Heart left ventricle (tissue), 13 donors: ENCODE measurements around the gene ZBTB25.

Experiments
- POLR2A ChIP-seq, 2 donors: fragments of 450-650 bp; IDR thresholded peaks; one replicate each; pipeline ENCODE4 v1.6.1; 2017; ENCODE audit warnings: antibody characterized with exemption in 2 of 2, mild to moderate bottlenecking in 2 of 2, moderate library complexity in 2 of 2
- TF ChIP-seq, protein P1 (sequence below), 12 donors: fragments of 200-600 bp; sonication (generic) in 4 of 12; IDR thresholded peaks; one replicate each; pipeline versions ENCODE4 v1.5.0 to v1.8.0; 2018 to 2022; ENCODE audit warnings: antibody characterized with exemption in 12 of 12, mild to moderate bottlenecking in 5 of 12
- donor health status: ischemic (EF 13 %, LVEDD 7.1; RV severe dilation, severe dysfunction).
- donor health status: DM: no; HTN: yes; CAD: no.
- donor health status: DM: no; HTN: no; CAD: no.
- donor health status: ischemic (EF 25% LVEDD 6.9; RV normal size, moderate dysfunction).
- donor health status: ischemic (EF 25% LVEDD 5.7; RV mildly dilated, moderate dysfunction).
- donor health status: ischemic (EF 35%, LVEDD 5.7; RV mildly dilated, moderate dysfunction).
- donor health status: nonischemic (EF 11% LVEDD 7.7; RV severe dilation, severe dysfunction).
- donor health status: DM: yes; HTN: yes; CAD: no.
- donor health status: PGD.
- donor health status: ischemic (EF 29% LVEDD 5.4; RV normal size, mild dysfunction).
- donor health status: nonischemic (EF 23%, LVEDD 6.1; RV moderate dilation, normal function).

DNA sequence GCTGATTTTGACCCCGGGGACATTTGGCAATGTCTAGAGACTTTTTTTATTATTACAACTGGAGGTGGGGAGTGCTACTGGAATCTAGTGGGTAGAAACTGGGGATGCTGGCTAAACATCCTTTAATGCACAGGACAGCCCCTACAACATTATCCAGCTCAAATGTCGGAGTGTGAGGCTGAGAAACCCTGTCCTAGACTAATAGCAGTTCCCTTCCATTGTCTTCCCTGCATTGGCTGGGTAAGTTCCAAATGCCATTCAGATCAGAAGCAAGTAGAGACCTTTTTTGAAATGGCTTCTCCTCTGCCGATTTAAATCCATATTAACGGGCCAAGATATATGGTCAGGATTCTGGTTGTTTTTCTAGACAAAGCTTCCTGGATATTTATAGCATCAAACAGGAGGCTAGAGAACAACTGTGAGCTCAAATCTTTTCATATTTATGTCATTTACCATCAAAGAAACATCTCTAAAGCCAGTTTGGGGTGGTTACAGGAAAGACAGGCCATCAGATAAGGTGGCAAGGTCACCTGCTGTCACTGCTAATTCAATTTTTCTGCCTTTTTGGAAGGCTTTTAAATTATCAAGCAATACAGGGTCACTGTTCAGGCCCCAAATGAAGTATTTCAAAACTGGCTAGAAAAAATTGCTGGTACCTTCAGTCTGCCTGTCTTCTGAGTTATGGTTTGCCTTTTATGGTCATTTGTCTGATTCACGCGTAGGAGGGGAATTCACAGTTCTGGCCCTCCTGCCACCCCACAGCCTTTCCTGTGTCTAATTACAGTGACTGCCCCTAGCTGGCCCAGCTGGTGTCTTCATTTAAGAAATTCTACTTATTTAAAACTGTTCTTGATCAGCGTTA is 58.4 kb downstream of the ZBTB25 start:
- TF ChIP-seq, protein P1, sequence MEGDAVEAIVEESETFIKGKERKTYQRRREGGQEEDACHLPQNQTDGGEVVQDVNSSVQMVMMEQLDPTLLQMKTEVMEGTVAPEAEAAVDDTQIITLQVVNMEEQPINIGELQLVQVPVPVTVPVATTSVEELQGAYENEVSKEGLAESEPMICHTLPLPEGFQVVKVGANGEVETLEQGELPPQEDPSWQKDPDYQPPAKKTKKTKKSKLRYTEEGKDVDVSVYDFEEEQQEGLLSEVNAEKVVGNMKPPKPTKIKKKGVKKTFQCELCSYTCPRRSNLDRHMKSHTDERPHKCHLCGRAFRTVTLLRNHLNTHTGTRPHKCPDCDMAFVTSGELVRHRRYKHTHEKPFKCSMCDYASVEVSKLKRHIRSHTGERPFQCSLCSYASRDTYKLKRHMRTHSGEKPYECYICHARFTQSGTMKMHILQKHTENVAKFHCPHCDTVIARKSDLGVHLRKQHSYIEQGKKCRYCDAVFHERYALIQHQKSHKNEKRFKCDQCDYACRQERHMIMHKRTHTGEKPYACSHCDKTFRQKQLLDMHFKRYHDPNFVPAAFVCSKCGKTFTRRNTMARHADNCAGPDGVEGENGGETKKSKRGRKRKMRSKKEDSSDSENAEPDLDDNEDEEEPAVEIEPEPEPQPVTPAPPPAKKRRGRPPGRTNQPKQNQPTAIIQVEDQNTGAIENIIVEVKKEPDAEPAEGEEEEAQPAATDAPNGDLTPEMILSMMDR (IDR thresholded peaks at IDR 0.05): no peak
- TF ChIP-seq POLR2A (IDR thresholded peaks at IDR 0.05): no peak
